Astrocyte (in vitro differentiated cells and primary cell): ENCODE results near the gene UMOD.

Experiments
- EZH2 ChIP-seq: IDR thresholded peaks from 2 replicates; pipeline ENCODE4 v1.6.1; 2012; ENCODE audit warnings: mild to moderate bottlenecking, low read length, inconsistent platforms; ENCODE audit not compliant: insufficient read depth
- TF ChIP-seq, protein P1 (sequence below): IDR thresholded peaks from 2 replicates; pipeline ENCODE4 v1.5.1; 2011; ENCODE audit warnings: low read depth, mild to moderate bottlenecking, inconsistent platforms, low read length, moderate library complexity; ENCODE audit not compliant: insufficient read depth

DNA sequence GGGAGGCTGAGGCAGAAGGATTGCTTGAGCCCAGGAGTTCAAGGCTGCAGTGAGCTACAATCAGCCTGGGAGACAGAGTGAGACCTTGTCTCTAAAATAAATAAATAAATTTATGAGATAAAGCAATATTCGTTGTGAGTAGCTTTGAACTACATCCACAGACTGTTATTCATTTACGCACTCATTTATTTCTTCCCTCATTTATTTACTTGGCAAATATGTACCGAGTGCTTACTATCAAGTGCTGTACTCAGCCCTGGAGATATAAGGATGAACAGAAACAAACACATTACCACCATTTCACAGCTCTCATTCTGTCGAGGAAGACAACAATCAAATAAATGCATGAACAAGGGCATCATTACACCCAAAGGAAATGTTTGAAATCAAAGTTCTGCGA is 24.7 kb upstream of the UMOD start:
- TF ChIP-seq, protein P1, sequence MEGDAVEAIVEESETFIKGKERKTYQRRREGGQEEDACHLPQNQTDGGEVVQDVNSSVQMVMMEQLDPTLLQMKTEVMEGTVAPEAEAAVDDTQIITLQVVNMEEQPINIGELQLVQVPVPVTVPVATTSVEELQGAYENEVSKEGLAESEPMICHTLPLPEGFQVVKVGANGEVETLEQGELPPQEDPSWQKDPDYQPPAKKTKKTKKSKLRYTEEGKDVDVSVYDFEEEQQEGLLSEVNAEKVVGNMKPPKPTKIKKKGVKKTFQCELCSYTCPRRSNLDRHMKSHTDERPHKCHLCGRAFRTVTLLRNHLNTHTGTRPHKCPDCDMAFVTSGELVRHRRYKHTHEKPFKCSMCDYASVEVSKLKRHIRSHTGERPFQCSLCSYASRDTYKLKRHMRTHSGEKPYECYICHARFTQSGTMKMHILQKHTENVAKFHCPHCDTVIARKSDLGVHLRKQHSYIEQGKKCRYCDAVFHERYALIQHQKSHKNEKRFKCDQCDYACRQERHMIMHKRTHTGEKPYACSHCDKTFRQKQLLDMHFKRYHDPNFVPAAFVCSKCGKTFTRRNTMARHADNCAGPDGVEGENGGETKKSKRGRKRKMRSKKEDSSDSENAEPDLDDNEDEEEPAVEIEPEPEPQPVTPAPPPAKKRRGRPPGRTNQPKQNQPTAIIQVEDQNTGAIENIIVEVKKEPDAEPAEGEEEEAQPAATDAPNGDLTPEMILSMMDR, result no peak
- no peak for TF ChIP-seq EZH2
